GM12864 (cell line): ENCODE results near the gene CMTM8.

Experiments used
- DNase-seq: peaks from one replicate; pipeline ENCODE4 v3.0.0-alpha.2; 2011; ENCODE audit warnings: low read depth
- H3K4me3 ChIP-seq: 2 replicates; pipeline ENCODE4 v1.5.1; 2011; ENCODE audit warnings: mild to moderate bottlenecking, low read depth, low read length, control low read depth
- TF ChIP-seq, protein P1 (sequence below): IDR thresholded peaks from 2 replicates; pipeline ENCODE4 v1.5.1; 2011; ENCODE audit warnings: low read depth, mild to moderate bottlenecking, moderate library complexity, low read length, control low read depth, inconsistent platforms; ENCODE audit errors: missing control alignments

Gene CMTM8

DNA sequence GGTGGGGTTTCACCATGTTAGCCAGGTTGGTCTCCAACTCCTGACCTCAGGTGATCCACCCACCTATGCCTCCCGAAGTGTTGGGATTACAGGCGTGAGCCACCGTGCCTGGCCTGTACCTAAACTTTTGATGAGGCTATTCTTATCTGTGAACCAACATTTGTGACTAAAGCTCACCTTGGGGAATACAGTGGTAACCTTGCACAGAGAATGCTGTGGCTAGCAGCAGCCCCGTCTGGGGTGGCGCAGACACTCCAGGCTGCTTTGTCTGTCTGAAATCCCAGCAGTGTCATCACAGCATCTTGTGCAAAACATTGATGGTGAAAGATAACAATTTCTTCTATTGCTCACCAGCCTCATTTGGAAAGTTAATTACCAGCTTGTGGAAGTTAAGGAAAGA is 58.9 kb downstream of the CMTM8 start:
- TF ChIP-seq, protein P1, sequence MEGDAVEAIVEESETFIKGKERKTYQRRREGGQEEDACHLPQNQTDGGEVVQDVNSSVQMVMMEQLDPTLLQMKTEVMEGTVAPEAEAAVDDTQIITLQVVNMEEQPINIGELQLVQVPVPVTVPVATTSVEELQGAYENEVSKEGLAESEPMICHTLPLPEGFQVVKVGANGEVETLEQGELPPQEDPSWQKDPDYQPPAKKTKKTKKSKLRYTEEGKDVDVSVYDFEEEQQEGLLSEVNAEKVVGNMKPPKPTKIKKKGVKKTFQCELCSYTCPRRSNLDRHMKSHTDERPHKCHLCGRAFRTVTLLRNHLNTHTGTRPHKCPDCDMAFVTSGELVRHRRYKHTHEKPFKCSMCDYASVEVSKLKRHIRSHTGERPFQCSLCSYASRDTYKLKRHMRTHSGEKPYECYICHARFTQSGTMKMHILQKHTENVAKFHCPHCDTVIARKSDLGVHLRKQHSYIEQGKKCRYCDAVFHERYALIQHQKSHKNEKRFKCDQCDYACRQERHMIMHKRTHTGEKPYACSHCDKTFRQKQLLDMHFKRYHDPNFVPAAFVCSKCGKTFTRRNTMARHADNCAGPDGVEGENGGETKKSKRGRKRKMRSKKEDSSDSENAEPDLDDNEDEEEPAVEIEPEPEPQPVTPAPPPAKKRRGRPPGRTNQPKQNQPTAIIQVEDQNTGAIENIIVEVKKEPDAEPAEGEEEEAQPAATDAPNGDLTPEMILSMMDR, result no peak
- H3K4me3 ChIP-seq, result no peak overlapping the region
- no peak for DNase-seq

DNA sequence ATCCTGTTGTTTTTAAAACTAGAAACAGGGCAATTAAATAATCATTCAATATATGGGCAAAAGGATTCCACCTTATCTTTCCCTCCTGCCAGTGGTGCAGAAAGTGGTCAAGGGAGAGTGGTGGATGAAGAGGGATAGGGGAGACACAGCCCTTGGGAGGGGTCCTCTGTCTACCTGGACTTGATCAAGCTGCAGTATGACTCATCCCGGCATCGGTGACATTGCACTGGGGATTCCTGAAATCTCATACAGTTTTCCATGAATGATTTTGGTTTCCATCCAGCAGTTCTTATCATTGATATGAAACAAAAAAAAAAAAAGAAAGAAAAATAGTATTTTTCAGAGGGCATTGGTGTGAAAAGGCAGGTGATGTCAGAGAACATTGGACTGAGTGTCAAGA is 62.9 kb downstream of the CMTM8 start:
- TF ChIP-seq, protein P1, result no peak
- no peak for DNase-seq

DNA sequence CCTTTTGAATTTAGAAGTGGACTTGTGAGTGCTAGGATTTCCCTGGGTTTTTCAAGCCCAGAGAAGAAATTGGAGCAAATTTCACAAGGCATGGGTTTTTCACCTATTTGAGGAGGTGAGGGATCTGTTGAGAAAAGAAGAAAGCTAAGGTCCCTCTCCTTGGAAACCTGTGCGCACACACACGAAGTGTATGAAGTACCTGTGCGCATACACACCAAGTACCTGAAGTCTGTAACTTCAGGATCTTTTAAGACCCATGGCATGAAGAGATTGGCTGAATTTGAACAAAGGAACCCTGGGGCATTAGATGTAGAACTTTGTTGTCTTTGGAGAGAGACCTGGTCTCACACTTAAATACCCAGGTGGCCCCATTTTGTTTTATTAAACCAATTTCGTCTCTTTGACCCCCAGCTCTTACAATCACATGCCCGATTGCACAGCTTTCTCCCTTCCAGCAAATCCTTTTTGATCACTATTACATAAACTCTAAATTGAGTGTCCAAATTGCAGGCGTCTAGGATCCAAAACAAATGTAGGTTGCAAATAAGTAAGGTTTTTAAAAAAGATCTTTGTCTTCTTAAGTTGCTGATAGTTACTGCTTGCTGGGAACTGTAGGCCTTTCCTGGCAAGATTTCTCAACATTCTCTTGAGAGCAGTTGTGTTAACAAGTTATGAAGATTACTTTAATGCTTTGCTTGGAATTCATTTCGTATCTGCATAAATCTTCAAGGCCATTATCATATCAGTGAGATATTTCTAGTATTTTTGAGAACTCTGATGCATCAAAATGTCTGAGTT is 64.3 kb downstream of the CMTM8 start:
- H3K4me3 ChIP-seq, result no peak overlapping the region
- DNase-seq, result no peak
- TF ChIP-seq, protein P1, result no peak

More for the DNA sequence above, 62.9 kb downstream of the CMTM8 start:
- H3K4me3 ChIP-seq, result no peak overlapping the region

DNA sequence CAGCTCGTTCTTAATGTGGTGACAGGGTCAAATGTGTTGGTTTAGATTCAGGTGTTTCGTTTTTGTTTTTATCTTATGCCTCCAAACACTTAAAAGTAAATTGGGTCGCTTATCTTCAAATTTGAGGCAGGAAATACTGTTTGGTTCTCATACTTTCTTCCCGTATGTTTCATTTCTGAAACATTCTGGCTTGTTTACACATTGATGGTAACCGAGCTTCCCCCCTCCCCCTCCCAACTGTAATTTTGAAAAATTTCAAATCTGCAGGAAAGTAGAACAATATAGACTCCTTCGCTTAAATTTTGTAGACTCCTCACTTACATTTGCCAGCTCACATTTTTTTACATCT is 64.9 kb downstream of the CMTM8 start:
- TF ChIP-seq, protein P1, result no peak
- DNase-seq, result no peak
- no peak overlapping the region for H3K4me3 ChIP-seq

DNA sequence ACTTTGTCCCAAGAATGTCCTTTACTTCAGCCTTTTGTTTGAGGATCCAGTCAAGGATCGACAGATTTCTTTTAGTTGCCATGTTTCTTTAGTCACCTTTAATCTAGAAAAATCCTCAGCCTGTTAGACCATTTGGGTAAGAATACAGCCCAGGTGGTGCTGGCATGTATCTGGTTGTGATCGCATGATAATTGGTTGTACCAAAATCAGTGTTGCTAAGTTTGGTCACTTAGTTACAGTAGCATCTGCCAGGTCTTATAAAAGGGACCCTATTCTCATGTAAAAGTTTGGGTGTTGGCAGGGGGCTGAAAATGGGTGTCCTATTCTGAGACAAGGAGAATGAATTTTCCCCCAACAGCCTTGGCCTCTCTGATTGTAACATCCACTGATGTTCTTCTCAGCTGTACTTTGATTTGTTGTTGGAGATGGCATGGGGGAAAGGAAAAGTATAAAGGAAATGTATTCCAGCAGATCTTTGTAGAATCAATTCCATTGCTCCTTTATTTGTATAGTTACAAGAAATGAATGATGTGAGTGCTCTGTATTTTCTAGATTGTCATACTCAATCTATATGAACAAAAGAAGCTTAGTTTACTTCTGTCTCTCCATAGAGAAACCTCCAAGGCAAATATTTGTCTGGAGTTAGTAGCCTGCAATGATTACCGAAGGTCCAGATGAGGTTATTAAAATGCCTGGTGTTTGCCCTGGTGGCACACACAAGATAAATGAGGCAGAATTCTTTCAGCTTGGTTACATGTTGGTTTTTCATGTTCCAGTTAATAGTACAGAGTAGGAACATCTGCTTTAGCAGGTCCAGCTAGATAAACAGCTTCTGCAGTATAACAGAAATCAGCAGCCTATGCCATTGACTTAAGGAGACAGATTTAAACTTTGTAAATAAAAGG is 65.7 kb downstream of the CMTM8 start:
- H3K4me3 ChIP-seq, result no peak overlapping the region
- no peak for DNase-seq
- TF ChIP-seq, protein P1, result no peak

DNA sequence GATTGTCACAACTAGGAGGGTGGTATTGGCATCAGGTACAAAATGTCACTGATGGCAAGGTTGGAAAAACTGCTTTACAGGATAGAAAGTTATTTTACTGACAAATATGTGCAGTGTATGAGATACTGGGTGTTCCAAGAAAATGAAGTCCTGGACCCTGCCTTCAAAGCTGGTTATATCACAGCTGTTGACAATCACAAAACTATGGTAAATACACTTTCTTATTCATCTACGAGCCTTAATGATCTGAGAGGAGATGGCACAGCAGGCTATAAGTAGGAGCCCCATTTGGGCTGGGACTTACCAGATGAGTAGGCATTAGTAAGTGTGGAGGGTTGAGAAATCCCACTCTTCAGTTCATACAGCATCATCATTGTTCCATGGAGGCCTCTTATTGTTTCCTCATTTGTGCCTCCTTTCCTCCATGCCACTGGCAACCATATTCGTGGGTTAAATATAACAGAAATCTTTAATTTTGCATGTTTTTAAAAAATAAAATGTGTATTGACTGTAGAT is 66.9 kb downstream of the CMTM8 start:
- TF ChIP-seq, protein P1, result no peak
- DNase-seq, result no peak
- no peak overlapping the region for H3K4me3 ChIP-seq
